Right lung (tissue), 10 donors: Measurements from ENCODE around the gene CDNF. TPM values are rescaled to one million over a fixed set of nuclear protein-coding genes. Genes with fewer than 3 reads are reported as not detected.
"Not testable (repeated sequence)": the region's sequence is repeated elsewhere in the genome, so short reads cannot be mapped to it uniquely, and the experiment has no call there.

Experiments
- DNase-seq, 2 donors: peaks; one replicate each; pipeline ENCODE4 v3.0.0-alpha.2; 2013
- long read RNA-seq, 8 donors: transcript quantifications; one replicate each; lab custom pipeline, GENCODE V29; 2026
- polyA plus RNA-seq, 5 donors: library from polyadenylated mRNA; unstranded; fragments of 120-200 nt; gene quantifications; one replicate each; pipeline versions ENCODE4 v1.2.1 to v1.2.3, GENCODE V29; 2013; ENCODE audit warnings: inconsistent platforms in 1 of 5, low replicate concordance in 1 of 5; ENCODE audit not compliant: insufficient read length in 5 of 5, insufficient read depth in 1 of 5

CDNF gene
- polyA plus RNA-seq = 1 to 10 TPM; 3.2 to 4.4 (median 3.5) TPM
- long read RNA-seq, donor 1 = 0 reads
- long read RNA-seq, donor 2 = 0 reads
- long read RNA-seq, donor 3 = 0 reads
- long read RNA-seq, donor 4 = 0 reads
- long read RNA-seq, donor 5, partial matches to known transcripts = 26 of 26 reads
- long read RNA-seq, donor 5, other reads (novel, unspliced or antisense) = 0 of 26 reads
- long read RNA-seq, donor 6 = 0 reads
- long read RNA-seq, donor 7, partial matches to known transcripts = 0 of 1 reads
- long read RNA-seq, donor 7, other reads (novel, unspliced or antisense) = 0 of 1 reads
- long read RNA-seq, donor 8 = 0 reads

- peak; percentile 100 for DNase-seq
Measured at GRCh38 chr10:14837757-14838581, at the start of gene CDNF, which contains the start of the genes HSPA14 and MSANTD7. Gene CDNF (minus strand): TSS chr10:14838037. CDS start chr10:14837946, 91 bp downstream. Gene HSPA14 (plus strand): TSS chr10:14838306. CDS start chr10:14838403, 97 bp downstream. Gene MSANTD7 (plus strand): TSS chr10:14838306. CDS start chr10:14842285, 3,979 bp downstream.

DNA sequence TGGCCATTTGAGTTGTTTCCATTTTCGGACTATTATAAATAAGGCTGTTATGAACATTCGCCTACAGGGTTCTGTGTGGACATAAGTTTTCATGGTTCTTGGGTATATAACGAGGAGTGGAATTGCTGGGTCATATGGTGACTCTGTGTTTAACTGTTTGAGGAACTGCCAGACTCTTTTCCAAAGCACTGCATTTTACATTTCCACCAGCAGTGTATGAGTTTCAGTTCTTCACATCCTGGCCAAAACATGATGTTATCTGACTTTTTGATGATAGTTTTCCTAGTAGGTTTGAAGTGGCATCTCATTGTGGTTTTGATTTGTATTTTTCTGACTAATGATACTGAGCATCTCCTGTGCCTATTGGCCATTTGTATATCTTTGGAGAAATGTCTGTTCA, 46.2 kb upstream of the CDNF start:
- no peak for DNase-seq

GRCh38 chr10:14880229-14880628, 42.4 kb upstream of the CDNF start:
- peak in 1 of 2 donors; percentile 2 for DNase-seq

DNA sequence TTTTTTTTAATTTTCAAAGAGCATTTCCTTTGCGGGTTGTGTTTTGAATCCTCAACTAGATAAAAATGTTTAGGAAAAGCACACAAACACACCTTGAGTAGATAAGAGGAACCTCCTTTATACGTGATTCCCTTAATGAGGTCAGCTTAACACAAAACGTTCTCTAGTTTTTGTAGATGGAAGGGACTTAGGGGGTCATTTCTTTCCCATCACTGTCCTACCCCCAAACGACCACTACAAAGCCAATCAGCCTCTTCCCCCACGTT, 42.0 kb upstream of the CDNF start:
- no peak for DNase-seq

GRCh38 chr10:14879124-14879927, 41.5 kb upstream of the CDNF start:
- peak; percentile 36 to 56 for DNase-seq

DNA sequence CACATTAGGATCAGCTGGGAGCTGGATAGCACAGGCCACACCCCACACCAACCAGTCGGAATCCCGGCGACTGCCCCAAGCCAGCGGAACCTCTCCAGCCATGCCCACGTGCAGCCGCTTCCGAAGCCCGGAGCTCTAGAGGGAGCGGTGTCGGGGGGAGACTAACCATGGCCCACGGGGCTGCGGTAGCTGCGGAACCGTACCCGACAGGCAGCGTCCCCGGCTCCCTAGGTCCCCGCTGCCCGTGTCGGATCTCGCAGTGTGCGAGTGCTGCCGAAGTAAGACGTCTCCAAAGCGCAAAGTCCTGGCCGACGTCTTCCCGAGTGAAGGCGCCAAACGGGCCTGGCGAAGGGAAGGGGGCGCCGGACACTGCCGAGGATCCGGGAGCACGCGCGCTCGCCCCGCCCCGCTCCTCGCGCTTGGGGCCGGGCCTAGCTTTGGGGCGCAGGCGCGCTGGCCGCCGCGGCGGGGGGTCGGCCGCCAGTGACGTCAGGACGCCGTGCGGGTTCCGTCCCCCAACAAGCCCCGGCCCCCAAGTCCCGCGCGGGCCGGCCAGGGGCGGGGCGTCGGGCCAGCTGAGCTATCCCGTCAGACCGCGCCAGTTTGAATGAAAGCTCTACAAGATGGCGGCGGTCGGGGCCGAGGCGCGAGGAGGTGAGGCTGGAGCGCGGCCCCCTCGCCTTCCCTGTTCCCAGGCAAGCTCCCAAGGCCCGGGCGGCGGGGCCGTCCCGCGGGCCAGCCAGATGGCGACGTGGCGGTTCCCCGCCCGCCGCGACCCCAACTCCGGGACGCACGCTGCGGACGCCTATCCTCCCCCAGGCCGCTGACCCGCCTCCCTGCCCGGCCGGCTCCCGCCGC, 40.7 kb upstream of the CDNF start, which contains the start of gene SUV39H2:
TSS of gene SUV39H2 (plus strand) at position 601 of the 858 bp plus-strand sequence. CDS start at position 624, 23 bp downstream.
- DNase-seq = peak; percentile 97 to 98

DNA sequence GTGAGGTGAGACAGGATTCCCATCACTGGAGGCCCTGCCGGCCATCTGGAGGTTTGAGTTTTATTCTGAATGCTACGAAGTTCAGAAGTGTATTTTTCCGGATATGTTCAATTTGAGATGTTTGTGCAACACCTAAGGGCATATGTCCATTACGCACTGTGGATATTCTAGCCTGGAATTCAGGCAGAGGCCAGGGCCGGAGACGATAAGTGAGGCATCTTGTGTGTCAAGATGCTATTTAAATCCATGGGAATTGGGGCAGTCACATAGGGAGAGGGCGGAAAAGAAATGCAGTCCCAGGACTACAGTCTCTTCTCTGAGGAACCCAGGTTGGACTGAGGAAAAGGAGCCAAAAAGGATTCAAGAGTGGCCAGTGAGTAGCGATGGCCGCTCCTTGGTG, 38.9 kb upstream of the CDNF start:
- DNase-seq = no peak

DNA sequence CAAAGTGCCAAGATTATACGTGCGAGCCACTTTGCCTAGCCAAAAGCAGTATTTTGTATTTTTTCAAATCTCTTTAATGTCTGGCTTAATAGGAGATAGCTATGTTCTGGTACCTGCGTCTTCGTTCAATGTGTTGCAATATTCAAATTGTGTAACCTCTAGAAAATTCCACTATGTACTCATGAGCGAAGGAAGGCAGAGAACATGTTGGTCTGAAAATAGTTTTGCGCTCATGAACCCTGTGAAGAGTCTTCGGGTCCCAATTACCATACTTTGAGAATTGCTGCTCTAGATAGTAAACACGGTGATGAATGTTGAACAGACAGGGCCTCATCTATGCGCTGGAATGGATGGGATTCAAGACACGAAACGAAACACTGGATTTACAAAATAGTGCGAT, 38.1 kb upstream of the CDNF start:
- DNase-seq = no peak

DNA sequence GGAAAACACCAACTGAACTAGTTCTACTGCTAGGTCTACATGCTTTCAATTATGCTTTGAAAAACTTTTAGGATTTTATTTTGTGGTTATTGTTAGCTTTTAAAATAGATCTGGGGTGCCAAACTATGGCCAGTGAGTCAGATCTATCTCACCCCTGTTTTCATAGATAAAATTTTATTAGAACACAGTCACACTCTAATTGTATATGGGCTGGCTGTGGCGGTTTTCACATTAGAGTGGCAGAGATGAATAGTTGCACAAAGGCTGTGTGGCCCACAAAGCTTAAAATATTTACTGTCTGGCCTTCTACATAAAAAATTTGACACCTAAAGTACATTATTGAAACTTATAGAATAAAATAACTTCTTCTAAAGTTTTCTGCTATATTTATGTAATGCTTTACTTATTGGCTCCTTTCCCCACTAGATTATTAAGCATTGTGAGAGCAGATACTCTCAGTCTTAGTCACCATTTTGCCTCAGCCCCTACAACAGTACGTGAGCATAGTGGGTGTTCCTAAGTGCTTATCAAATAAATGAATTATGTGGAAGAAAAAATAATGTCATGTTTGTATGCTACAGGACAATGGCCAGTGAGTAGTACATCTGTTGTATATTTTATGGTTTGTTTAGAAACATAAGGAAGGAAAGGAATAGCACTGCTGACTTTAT, 35.4 kb upstream of the CDNF start:
- no peak for DNase-seq

DNA sequence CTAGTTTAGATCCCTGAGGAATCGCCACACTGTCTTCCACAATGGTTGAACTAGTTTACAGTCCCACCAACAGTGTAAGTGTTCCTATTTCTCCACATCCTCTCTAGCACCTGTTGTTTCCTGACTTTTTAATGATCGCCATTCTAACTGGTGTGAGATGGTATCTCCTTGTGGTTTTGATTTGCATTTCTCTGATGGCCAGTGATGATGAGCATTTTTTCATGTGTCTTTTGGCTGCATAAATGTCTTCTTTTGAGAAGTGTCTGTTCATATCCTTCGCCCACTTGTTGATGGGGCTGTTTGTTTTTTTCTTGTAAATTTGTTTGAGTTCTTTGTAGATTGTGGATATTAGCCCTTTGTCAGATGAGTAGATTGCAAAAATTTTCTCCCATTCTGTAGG, 27.0 kb upstream of the CDNF start:
- not testable (repeated sequence) for DNase-seq

DNA sequence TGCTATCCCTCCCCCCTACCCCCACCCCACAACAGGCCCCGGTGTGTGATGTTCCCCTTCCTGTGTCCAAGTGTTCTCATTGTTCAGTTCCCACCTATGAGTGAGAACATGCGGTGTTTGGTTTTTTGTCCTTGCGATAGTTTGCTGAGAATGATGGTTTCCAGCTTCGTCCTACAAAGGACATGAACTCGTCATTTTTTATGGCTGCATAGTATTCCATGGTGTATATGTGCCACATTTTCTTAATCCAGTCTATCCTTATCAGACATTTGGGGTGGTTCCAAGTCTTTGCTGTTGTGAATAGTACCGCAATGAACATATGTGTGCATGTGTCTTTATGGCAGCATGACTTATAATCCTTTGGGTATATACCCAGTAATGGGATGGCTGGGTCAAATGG, 26.6 kb upstream of the CDNF start:
- DNase-seq = not testable (repeated sequence)

- no peak for DNase-seq
Measured at GRCh38 chr10:14860791-14861190, 23.0 kb upstream of the CDNF start.

GRCh38 chr10:14859775-14860174, 21.9 kb upstream of the CDNF start:
- peak in 1 of 2 donors; percentile 8 for DNase-seq

GRCh38 chr10:14859043-14859442, 21.2 kb upstream of the CDNF start:
- no peak for DNase-seq

GRCh38 chr10:14858338-14858960, 20.6 kb upstream of the CDNF start:
- no peak for DNase-seq

GRCh38 chr10:14855453-14855852, 17.6 kb upstream of the CDNF start:
- DNase-seq = no peak

GRCh38 chr10:14852236-14852635, 14.4 kb upstream of the CDNF start:
- DNase-seq = no peak

DNA sequence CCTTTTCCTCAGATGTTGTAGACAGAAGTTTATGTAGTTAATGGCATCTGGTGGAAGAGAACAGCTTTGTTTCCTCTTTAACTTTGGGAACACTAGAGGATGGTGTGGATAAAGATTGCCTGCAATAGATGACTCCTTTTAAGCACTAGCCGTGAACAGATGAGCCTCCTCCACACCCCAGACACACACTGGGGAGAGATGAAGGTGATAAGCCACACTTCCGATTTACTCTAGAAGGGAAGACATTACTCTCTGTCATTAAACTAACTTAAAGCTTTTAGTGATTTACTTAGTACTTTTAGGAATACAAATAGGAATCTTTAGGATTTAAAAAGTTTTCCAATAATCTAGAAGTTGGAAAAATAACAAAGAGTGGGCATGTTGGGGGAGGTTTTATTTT, 7.1 kb upstream of the CDNF start:
- no peak for DNase-seq

DNA sequence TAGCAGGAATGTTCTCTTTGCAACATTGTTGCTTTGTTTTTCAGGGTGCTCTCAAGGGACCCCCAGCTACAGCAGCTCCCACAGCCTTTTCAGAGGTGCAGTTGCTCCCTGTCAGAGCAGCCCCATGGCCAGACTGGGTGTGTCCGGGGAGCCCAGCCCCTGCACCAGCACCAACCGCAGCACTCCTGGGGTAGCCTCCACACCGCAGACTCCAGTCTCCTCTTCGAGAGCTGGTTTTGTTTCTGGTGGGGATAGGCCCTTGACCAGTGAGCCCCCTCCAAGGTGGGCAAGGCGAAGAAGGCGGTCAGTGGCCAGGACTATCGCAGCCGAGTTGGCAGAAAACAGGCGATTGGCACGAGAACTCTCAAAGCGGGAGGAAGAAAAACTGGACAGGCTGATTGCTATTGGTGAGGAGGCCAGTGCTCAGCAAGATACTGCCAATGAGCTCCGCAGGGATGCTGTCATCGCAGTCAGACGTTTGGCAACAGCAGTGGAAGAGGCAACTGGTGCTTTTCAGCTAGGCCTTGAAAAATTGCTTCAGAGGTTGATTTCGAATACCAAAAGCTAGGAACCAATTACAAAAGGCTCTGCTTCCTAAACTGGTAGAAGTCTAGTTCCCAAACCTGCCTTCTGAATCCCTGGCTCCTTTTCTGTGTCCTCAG, 5.6 kb upstream of the CDNF start:
- DNase-seq = no peak
